Thoracic aorta (tissue), 2 donors: Measurements from ENCODE around the gene SLFNL1. TPM values are rescaled to one million over a fixed set of nuclear protein-coding genes. Genes with fewer than 3 reads are reported as not detected.

Experiments used
- ATAC-seq: fragments of 150-250 bp; one replicate; pipeline ENCODE4 v1.8.0; 2017; ENCODE audit warnings: low read depth; ENCODE audit not compliant: insufficient number of reproducible peaks, low FRiP score
- DNase-seq: peaks from one replicate; pipeline ENCODE4 v3.0.0-alpha.2; 2020; ENCODE audit warnings: low spot score
- H3K27ac ChIP-seq, 2 donors: fragments of 200-600 bp; sonication (generic); 1 replicate in 1 of 2; 2 replicates in 1 of 2; pipeline ENCODE4 v1.5.1; 2016; ENCODE audit warnings: mild to moderate bottlenecking in 2 of 2, moderate library complexity in 2 of 2
- H3K27me3 ChIP-seq: fragments of 200-600 bp; sonication (generic); replicated peaks from 2 replicates; pipeline ENCODE4 v1.6.0; 2016; ENCODE audit warnings: mild to moderate bottlenecking; ENCODE audit not compliant: insufficient read depth
- H3K36me3 ChIP-seq: fragments of 200-600 bp; sonication (generic); one replicate; pipeline ENCODE4 v1.5.1; 2016
- H3K4me1 ChIP-seq, 2 donors: fragments of 200-600 bp; sonication (generic); 1 replicate in 1 of 2; 2 replicates in 1 of 2; pipeline versions ENCODE4 v1.5.1 to v1.6.0; 2016; ENCODE audit warnings: low read depth in 2 of 2, mild to moderate bottlenecking in 1 of 2; ENCODE audit not compliant: control insufficient read depth in 1 of 2
- H3K4me3 ChIP-seq: fragments of 200-600 bp; sonication (generic); 2 replicates; pipeline ENCODE4 v1.5.1; 2016; ENCODE audit warnings: mild to moderate bottlenecking
- H3K9me3 ChIP-seq: fragments of 200-600 bp; sonication (generic); 2 replicates; pipeline ENCODE4 v1.5.1; 2016
- total RNA-seq, 2 donors: library from RNA; depleted of rRNA; stranded (reverse); fragments of >200 nt; gene quantifications; one replicate each; pipeline versions ENCODE4 v1.1.0 to v1.2.3, GENCODE V29; 2016
- TF ChIP-seq, protein P1 (sequence below): fragments of 200-600 bp; sonication (generic); IDR thresholded peaks from one replicate; pipeline ENCODE4 v1.5.1; 2019; ENCODE audit warnings: antibody characterized with exemption

SLFNL1 gene
- total RNA-seq, 2 donors from 2014 or later: 0.68 to 1.3 TPM

GRCh38 chr1:41009466-41009865, 12.1 kb downstream of the SLFNL1 start:
- Histone ChIP-seq H3K4me1 (peaks cover 0 to 11% of the 10 kb centered on the region in 2 donors), H3K36me3 (peaks cover 62% of the 10 kb centered on the region), H3K9me3 (no peaks in the 10 kb centered on the region), H3K27me3 (no peaks in the 10 kb centered on the region), H3K4me3 (no peak overlapping the region), H3K27ac (no peak overlapping the region)
- DNase-seq (no peak), ATAC-seq (no peak)
- TF ChIP-seq, protein P1, sequence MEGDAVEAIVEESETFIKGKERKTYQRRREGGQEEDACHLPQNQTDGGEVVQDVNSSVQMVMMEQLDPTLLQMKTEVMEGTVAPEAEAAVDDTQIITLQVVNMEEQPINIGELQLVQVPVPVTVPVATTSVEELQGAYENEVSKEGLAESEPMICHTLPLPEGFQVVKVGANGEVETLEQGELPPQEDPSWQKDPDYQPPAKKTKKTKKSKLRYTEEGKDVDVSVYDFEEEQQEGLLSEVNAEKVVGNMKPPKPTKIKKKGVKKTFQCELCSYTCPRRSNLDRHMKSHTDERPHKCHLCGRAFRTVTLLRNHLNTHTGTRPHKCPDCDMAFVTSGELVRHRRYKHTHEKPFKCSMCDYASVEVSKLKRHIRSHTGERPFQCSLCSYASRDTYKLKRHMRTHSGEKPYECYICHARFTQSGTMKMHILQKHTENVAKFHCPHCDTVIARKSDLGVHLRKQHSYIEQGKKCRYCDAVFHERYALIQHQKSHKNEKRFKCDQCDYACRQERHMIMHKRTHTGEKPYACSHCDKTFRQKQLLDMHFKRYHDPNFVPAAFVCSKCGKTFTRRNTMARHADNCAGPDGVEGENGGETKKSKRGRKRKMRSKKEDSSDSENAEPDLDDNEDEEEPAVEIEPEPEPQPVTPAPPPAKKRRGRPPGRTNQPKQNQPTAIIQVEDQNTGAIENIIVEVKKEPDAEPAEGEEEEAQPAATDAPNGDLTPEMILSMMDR: no peak

DNA sequence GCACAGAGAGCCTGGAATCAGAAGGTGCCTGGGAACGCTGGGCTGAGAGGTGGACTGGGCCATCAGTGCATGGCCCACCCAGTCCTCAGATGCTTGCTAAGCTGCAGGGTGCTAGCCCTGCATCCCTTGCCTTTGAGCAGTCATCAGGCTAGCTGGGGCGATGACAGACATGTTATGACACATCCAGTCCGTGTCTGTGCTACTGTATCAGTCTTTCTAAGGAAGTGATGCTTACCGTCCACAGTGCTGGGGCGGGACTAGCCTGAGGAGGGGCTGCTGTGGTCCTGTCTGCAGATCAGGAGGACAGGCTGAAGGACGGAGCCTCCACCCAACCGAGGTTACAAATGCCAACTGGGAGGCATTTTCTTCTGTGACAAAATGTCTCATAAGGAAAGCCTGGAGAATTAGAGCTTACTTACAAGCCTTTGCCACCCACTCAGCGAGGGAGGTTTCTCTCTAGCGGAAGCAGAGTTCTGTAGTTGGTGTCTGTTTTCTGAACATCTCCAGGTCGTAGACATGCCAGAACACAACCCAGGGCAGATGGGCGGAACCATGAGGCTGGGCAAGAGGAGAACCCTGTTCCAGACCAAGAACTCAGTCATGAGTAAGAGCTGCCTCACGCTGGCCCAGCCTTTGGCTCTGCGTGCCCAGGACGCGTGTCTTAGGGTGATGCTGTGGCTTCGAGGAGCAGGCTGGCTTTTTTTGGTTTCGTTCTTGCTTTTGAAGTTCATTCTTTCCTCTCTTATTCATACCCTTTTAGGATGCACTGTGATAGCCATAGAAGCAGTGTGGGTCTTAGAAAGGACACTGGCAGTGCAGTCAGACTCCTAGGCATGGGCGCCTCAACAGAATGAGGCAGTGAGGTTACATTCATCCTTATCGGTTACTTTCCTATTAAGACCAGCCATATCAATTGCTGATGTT, 14.3 kb downstream of the SLFNL1 start:
- Histone ChIP-seq H3K36me3 (peaks cover 75% of the 10 kb centered on the region), H3K4me3 (no peak overlapping the region), H3K27me3 (no peaks in the 10 kb centered on the region), H3K27ac (no peak overlapping the region), H3K4me1 (peaks cover 11 to 26% of the 10 kb centered on the region in 2 donors), H3K9me3 (no peaks in the 10 kb centered on the region)
- TF ChIP-seq, protein P1: no peak
- ATAC-seq (no peak), DNase-seq (no peak)

GRCh38 chr1:41005876-41006275, 15.6 kb downstream of the SLFNL1 start:
- no peaks in the 10 kb centered on the region for H3K9me3 ChIP-seq
- TF ChIP-seq, protein P1: no peak
- H3K36me3 ChIP-seq: peaks cover 76% of the 10 kb centered on the region
- no peak overlapping the region for H3K4me3 ChIP-seq
- DNase-seq: no peak
- H3K4me1 ChIP-seq: peaks cover 11 to 30% of the 10 kb centered on the region in 2 donors
- no peak for ATAC-seq
- no peaks in the 10 kb centered on the region for H3K27me3 ChIP-seq
- no peak overlapping the region for H3K27ac ChIP-seq

DNA sequence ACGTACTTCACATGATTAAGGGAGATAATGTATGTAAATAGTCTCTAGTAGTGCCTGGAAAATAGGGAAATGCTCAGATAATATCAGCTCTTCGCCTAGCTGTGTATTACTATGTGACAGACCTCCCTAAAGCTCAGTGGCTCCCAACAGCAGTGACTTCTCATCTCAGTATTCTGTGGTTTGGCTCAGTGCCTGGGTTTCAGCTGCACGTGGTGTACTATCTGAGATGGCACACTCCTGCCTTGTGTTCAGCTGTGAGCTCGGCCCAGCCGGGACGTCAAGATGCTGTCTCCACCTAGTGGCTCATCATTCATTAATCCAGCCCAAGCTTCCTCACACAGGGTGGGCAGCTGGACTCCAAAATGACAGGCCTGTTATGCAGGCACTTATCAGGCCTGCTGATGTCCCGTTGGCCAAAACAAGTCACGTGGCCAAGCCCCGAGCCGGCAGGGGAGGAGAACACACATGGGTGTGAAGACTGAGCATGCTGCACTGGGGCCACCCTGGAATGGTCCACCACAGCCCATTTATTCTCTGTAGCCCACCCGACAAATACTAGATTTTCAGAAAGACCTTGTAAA, 17.8 kb downstream of the SLFNL1 start:
- DNase-seq (peak; percentile 94), ATAC-seq (peak; percentile 85)
- peak overlapping the region; percentile 42 to 47 for H3K27ac ChIP-seq
- no peak overlapping the region for H3K4me3 ChIP-seq
- H3K36me3 ChIP-seq: peaks cover 75% of the 10 kb centered on the region
- H3K4me1 ChIP-seq: peaks cover 11 to 24% of the 10 kb centered on the region in 2 donors
- TF ChIP-seq, protein P1: peak; percentile 40
- H3K27me3 ChIP-seq: no peaks in the 10 kb centered on the region
- no peaks in the 10 kb centered on the region for H3K9me3 ChIP-seq

DNA sequence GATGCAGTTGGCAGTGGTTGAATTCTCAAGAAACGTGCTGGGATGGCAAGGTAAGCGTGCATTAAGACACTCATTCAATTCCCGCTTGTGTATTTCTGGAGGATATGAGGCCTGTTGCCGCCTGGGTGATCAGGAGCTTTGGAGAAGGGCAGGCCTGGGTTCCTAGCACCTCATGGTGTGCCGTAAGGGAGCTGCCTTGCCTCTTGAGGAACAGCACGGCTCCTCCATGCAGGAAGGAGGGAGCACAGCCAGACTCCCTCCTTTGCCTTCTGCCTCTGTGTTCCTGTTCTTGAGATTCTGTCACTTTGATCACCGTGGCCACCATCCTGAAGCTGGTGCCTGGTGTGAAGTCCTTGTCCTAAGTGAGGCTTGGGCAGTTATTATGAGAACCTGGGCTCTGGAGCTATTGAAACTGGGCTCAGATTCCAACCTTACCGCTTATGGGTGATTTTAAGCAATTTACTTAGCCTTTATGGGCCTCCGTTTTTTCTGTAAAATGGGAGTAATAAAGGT, 18.3 kb downstream of the SLFNL1 start:
- TF ChIP-seq, protein P1: no peak
- ATAC-seq (no peak), DNase-seq (no peak)
- Histone ChIP-seq H3K36me3 (peaks cover 75% of the 10 kb centered on the region), H3K27me3 (no peaks in the 10 kb centered on the region), H3K4me3 (no peak overlapping the region), H3K4me1 (peaks cover 11 to 24% of the 10 kb centered on the region in 2 donors), H3K9me3 (no peaks in the 10 kb centered on the region), H3K27ac (peak overlapping the region; percentile 42 to 47)
